SW480 (cell line): ENCODE results near the gene ECHS1.
A peak's percentile ranks its signal among the peaks of the same experiment; 100 is the strongest.
"Not testable (repeated sequence)": the region's sequence is repeated elsewhere in the genome, so short reads cannot be mapped to it uniquely, and the experiment has no call there.

Experiments
- DNase-seq: peaks from one replicate; pipeline ENCODE4 v3.0.0-alpha.2; 2016; ENCODE audit warnings: low spot score

ECHS1 gene

GRCh38 chr10:133373174-133374090, at the start of gene ECHS1:
TSS of gene ECHS1 (minus strand) at chr10:133373354. CDS start at chr10:133373333, 21 bp downstream.
- peak; percentile 84 for DNase-seq

DNA sequence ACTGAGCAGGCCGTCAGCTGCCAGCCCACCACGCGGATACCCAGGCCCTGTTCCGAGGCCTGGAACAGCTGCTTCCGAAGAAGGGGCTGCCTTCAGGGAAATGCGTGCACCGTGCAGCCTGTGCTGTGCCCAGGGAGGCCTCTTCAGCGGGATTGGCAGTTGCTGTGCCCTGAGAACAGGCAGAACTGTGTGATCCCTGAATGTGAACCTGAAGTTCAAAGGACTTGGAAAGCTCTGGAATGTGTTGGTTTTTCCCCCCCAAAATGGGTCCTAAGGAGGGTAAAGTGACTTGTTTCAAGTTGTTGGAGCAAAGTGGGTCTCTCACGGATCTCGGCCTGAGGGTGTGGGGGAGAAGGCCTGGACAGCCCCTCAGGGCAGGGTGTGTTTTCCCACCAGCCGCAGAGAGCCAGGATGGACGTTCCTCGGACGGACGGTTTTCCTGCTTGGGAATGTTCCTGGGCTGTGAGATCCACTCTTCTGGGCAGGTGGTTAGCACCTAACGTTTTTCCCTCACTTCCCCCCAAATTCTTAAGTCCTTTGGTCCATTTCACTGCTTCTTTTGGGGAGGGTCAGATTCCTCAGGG, 49.2 kb upstream of the ECHS1 start:
- DNase-seq: no peak

DNA sequence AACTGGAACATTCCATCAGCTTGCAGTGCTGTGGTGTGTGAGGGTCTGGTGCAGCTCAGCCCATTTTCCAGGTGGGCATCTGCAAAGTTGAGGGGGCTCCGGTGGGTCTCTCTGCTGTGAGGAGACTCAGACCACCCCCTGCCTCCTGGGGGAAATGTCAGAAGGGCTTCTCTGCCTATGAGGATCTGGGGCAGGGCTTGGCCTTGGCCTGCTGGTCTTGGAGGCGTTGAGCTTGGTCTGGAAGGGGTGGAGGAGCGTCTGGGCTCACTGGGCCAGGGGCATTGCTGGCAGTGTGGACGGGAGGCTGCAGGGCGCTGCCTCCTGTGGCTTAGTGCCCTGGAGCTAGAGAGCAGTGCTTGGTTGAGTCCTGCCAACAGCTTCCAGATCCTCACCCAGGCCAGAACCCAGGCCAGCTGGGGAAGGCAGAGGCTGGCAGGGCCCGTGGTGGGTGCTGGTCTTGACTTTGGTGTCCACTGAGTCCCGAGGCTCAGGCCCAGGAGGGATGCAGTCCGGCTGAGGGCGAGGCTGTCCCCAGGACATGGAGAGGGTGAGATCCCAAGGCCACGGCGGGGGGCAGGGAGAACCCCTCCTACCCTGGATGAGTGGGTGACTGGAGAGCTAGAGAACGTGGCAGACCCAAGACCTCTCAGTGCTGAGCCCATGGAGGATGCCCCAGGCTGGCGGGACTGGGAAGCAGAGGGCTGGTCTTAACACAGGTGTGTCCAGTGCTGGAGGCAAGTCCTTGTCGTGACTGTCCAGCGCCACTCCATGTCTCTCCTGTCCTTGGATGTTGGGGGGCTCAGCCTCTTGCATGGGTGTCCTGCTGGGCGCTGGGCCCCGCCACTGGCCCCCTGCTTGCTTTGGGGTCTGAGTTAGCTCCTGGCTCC, 48.4 kb upstream of the ECHS1 start:
- no peak for DNase-seq

GRCh38 chr10:133420579-133420978, 47.4 kb upstream of the ECHS1 start:
- no peak for DNase-seq

DNA sequence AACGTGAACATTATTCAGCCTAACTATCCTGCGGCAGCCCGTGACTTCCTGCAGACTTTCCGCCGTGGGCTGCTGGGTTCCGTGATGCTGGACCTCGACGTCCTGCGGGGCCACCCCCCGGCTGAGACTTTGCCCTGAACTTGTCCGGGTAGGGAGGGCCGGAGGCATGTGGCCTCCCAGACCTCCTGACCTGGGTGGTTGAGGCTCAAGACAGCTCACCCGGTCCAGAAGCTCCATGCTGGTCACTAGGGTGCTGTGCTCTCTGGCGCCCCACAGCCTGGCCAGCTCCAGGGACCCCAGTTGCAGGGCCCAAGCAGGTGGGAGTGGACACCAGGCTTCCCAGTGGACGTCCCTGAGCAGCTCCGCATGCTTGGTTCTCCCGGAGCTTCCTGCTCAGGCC, 46.9 kb upstream of the ECHS1 start:
- no peak for DNase-seq

- no peak for DNase-seq
Observed at GRCh38 chr10:133419211-133419950, 46.2 kb upstream of the ECHS1 start.

- DNase-seq: no peak
Observed at GRCh38 chr10:133418289-133418993, 45.3 kb upstream of the ECHS1 start.

DNA sequence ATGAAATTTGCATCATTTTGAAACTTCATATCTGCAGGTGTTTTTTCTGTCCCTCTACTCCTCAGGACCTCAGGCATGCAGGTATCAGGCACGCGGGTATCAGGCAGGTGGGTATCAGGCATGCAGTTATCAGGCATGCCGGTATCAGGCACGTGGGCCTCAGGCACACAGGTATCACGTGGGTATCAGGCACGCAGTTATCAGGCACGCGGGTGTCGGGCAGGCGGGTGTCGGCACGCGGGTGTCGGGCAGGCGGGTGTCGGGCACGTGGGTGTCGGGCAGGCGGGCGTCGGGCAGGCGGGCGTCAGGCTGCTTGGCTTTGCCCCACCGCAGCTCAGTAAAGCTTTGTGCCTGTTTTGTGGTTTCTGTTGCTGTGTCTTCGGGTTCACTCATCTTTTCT, 42.6 kb upstream of the ECHS1 start:
- no peak for DNase-seq

- not testable (repeated sequence) for DNase-seq
Observed at GRCh38 chr10:133414401-133414800, 41.2 kb upstream of the ECHS1 start.

GRCh38 chr10:133412381-133412711, 39.2 kb upstream of the ECHS1 start:
- no peak for DNase-seq

DNA sequence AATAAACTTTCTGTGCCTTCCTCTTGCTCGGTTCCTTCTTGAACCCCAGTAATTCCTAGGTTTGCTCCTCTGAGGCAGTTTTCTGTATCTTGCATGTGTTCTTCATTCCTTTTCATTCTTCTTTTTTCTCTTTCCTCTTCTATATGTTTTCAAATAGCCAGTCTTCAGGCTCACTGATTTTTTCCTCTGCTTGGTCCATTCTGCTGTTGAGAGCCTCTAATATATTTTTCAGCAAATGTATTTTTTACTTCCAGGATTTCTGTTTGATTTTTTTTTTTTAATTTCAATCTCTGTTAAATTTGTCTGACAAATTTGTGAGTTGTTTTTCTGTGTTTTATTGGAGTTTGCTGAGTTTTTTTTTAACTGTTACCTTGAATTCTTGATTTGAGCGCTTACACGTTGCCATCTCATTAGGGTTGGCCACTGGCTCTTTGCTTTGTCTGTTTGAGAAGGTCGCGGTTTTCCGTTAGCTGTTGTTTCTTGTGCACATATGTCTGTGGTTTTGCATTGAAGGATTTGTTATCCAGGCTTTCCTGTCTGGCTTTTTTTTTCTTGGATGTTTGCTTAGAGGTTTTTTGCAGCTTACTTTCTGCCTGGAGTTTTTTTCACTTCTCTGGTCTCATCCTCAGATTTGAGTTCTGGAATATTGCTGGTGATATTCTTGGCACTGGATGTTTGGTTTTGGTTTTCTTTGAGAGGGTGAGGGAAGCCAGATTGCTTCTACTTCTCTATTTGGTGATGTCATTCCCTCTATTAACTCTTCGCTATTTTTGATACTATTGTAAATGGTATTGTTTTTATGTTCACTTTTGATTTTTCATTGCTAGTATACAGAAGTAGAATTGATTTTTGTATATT, 38.6 kb upstream of the ECHS1 start:
- no peak for DNase-seq

- no peak for DNase-seq
Observed at GRCh38 chr10:133405844-133406527, 32.8 kb upstream of the ECHS1 start.

DNA sequence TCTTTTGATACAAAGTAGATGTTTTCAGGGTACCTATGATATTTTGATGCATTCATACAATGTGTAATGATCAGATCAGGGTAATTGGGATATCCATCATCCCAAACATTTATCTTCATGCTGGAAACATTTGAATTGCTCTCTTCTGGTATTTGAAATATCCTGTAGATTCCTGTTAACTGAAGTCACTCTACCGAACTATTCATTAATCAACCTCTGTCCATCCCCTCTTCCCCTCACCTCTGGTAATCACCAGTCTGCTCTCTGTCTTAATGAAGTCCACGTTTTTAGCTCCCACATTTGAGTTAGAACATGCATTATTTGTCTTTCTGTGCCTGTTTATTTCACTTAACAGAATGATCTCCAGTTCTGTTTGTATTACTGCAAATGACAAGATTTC, 32.1 kb upstream of the ECHS1 start:
- DNase-seq: no peak

- no peak for DNase-seq
Observed at GRCh38 chr10:133403784-133404183, 30.6 kb upstream of the ECHS1 start.

DNA sequence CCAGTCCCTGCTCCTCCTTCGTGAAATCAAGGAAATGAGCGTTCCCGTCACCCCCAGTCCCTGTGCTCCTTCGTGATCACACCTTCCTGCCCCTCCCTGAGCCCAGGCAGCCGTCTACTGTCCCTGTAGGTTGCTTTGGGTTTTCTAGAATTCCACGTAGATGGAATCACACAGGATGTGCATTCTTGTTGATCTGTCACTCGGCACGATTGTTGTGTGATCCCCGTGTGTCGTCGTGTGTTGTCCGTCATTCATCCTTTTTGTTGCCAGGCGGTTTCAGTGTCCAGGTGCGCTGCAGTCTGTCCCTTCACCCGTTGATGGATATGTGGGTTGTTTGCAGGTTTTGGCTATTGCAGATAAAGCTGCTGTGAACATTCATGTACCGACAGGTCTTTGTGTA, 30.2 kb upstream of the ECHS1 start:
- DNase-seq: no peak

- DNase-seq: no peak
Observed at GRCh38 chr10:133401981-133402725, 29.0 kb upstream of the ECHS1 start.

DNA sequence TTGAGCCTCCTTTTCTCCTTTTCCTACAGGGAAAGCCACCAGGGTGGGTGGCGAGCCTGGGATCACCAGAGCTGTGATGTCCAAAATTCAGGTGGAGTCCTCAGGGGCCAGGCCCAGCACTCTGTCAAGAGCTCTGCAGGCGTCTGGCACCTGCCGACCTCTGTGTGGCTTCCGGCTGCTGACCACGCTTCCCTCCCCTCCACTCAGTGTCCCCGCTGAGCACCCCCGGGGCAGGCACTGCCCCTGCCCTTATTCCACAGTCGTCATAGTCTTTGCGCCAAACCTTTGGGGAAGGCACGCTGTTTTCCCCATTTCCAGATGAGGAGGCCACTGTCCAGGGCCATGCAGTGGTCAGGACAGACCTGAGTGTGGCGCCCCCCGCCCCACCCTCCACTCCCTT, 28.3 kb upstream of the ECHS1 start:
- no peak for DNase-seq

DNA sequence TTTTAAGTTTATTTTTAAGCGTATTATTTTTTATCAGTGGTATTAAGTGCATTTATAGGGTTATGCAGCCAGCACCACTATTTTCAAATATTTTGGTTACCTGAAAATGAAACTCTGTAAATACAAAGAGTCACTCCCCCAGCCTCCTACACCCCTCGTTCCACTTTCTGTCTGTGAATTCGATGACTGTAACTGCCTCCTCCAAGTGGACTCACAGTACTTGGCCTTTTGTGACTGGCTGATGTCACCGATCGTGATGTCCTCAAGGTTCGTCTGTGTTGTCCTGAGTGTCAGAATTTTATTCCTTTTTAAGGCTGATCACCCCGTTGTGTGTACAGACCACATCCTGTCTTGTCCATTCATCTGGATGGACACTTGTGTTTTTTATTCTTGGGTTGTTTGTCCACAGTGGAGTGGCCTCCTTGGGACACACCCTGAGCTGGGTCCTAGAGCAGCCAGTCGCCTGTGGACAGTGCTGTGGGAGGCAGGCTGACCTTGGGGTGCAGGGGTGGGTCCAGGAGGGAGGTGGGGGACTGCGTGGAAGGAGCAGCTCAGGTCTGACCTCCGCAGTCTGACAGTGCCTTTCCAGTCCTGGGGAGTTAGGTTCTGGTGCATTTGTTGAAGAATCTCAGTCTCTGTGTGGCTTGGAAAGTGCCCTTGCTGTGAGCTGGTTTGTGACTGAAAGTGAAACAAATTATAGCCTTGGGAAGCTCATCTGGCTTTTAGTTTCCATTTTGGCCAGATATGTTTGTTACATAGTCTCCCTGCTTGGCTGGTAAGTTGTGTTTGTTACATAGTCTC, 27.7 kb upstream of the ECHS1 start:
- DNase-seq: no peak
